Activated CD8-positive, alpha-beta memory T cell treated with anti-CD3 and anti-CD28 coated beads for 48 hours (primary cell): Measurements from ENCODE around the gene ABHD18.
"Not testable (repeated sequence)": the region's sequence is repeated elsewhere in the genome, so short reads cannot be mapped to it uniquely, and the experiment has no call there.

Experiments
- DNase-seq, 3 experiments: peaks; one replicate each; pipeline ENCODE4 v3.0.0-alpha.2; 2020; ENCODE audit warnings: low read depth in 2 of 3, low spot score in 2 of 3

ABHD18 gene

GRCh38 chr4:128061566-128062536, 96.6 kb downstream of the ABHD18 start:
- peak; percentile 24 to 43 (median 40) for DNase-seq

- DNase-seq, result not testable (repeated sequence)
Observed at GRCh38 chr4:128066453-128066820, 101.2 kb downstream of the ABHD18 start.

GRCh38 chr4:128068918-128069317, 103.7 kb downstream of the ABHD18 start:
- no peak for DNase-seq

- no peak for DNase-seq
Observed at GRCh38 chr4:128076464-128076863, 111.3 kb downstream of the ABHD18 start.
